H1 (cell line): ENCODE results near the gene HOXB3.

Experiments used
- ATF2 ChIP-seq: IDR thresholded peaks from 2 replicates; pipeline ENCODE4 v1.6.1; 2012; ENCODE audit warnings: low read length, inconsistent platforms
- CEBPB ChIP-seq: IDR thresholded peaks from 2 replicates; pipeline ENCODE4 v1.6.1; 2012; ENCODE audit warnings: low read depth, low read length
- CTCF ChIP-seq, 3 experiments: IDR thresholded peaks; 1 replicate in 2 of 3; 2 replicates in 1 of 3; pipeline versions ENCODE4 v1.5.1 to v1.6.1; 2011; ENCODE audit warnings: low read length in 3 of 3, mild to moderate bottlenecking in 3 of 3, inconsistent platforms in 2 of 3, low read depth in 1 of 3, moderate library complexity in 1 of 3; ENCODE audit not compliant: insufficient read depth in 1 of 3; ENCODE audit errors: control extremely low read depth in 1 of 3
- GABPA ChIP-seq: IDR thresholded peaks from 2 replicates; pipeline ENCODE4 v1.6.1; 2011; ENCODE audit warnings: mild to moderate bottlenecking, low read length, moderate library complexity, borderline replicate concordance; ENCODE audit not compliant: insufficient read depth
- MAX ChIP-seq: IDR thresholded peaks from 2 replicates; pipeline ENCODE4 v1.6.1; 2012; ENCODE audit warnings: inconsistent platforms
- POLR2A ChIP-seq, 2 experiments: IDR thresholded peaks; 1 replicate in 1 of 2; 2 replicates in 1 of 2; pipeline ENCODE4 v1.6.1; 2011; ENCODE audit warnings: low read depth in 2 of 2, low read length in 2 of 2, mild to moderate bottlenecking in 2 of 2; ENCODE audit errors: control extremely low read depth in 1 of 2
- TAF1 ChIP-seq: IDR thresholded peaks from 2 replicates; pipeline ENCODE4 v1.6.1; 2011; ENCODE audit warnings: mild to moderate bottlenecking, low read depth, low read length
- ZNF274 ChIP-seq: IDR thresholded peaks from 2 replicates; pipeline ENCODE4 v1.7.0; 2012; ENCODE audit warnings: low read length, borderline replicate concordance; ENCODE audit errors: extremely low read depth

DNA sequence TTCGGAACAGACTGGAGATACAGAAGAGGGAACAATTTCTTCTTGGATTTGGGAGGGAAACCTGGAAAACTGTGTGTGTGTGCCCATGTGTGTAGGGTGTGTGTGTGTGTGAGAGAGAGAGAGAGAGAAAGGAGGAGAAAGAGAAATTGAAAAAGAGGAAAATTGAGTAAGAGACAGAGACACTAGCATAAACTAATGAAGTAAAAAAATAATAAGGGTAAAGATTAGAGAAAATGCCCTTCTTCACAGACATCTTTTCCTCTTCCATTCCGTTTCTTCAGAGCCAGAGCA is 31.3 kb downstream of the HOXB3 start:
- TF ChIP-seq ATF2 (no peak), TAF1 (no peak), CTCF (IDR thresholded peaks at IDR 0.05; ENCODE audit: control extremely low read depth in 1 of 3, insufficient read depth in 1 of 3, low read depth in 1 of 3, low read length in 3 of 3) (no peak), MAX (no peak), CEBPB (no peak), POLR2A (IDR thresholded peaks at IDR 0.05; ENCODE audit: control extremely low read depth in 1 of 2, low read depth in 2 of 2, low read length in 2 of 2) (no peak), GABPA (no peak), ZNF274 (no peak)
